SJSA1 (cell line): Measurements from ENCODE around the gene LYZL1. TPM values are rescaled to one million over a fixed set of nuclear protein-coding genes. Genes with fewer than 3 reads are reported as not detected.
"Not testable (repeated sequence)": the region's sequence is repeated elsewhere in the genome, so short reads cannot be mapped to it uniquely, and the experiment has no call there.

Source experiments
- DNase-seq, 2 experiments: peaks; one replicate each; pipeline ENCODE4 v3.0.0-alpha.2; 2015 to 2020; ENCODE audit warnings: low spot score in 2 of 2, low read depth in 1 of 2
- H3K27ac ChIP-seq: fragments of 250-450 bp; sonication (Bioruptor Pico); 2 replicates; pipeline ENCODE4 v1.5.1; 2020; ENCODE audit warnings: mild to moderate bottlenecking, moderate library complexity
- H3K27me3 ChIP-seq: fragments of 250-450 bp; sonication (Bioruptor Pico); replicated peaks from 2 replicates; pipeline ENCODE4 v1.5.1; 2020; ENCODE audit warnings: mild to moderate bottlenecking, moderate library complexity
- H3K36me3 ChIP-seq: fragments of 250-450 bp; sonication (Bioruptor Pico); 2 replicates; pipeline ENCODE4 v1.5.1; 2020; ENCODE audit warnings: mild to moderate bottlenecking
- H3K4me1 ChIP-seq: fragments of 250-450 bp; sonication (Bioruptor Pico); replicated peaks from 2 replicates; pipeline ENCODE4 v1.6.1; 2021; ENCODE audit warnings: mild to moderate bottlenecking
- H3K4me3 ChIP-seq: fragments of 250-450 bp; sonication (Bioruptor Pico); 2 replicates; pipeline ENCODE4 v1.5.1; 2020; ENCODE audit warnings: mild to moderate bottlenecking
- H3K9me3 ChIP-seq: fragments of 250-450 bp; sonication (Bioruptor Pico); replicated peaks from 2 replicates; pipeline ENCODE4 v1.5.1; 2020; ENCODE audit warnings: mild to moderate bottlenecking
- total RNA-seq: library from RNA; depleted of rRNA; stranded (reverse); fragments of >200 nt; shearing (Covaris generic); gene quantifications from 2 replicates; pipeline ENCODE4 v1.2.3, GENCODE V29; 2014

Gene LYZL1
- total RNA-seq, 1 experiment from 2014 or later: not detected

DNA sequence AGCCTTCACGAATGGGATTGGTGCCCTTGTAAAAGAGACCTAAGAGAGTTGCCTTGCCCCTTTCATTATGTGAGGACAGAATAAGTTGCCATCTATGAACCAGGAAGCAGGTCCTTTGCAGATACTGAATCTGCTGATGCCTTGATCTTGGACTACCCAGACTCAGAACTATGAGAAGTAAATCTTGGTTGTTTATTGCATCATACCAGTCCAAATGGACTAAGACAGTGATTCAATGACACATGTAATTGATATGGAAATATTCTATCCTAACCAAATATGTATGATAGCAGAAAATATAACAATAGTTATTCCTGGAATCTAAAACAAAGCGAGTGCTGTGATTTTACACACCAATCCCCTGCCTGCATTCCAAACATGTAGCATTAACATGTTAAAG is 17.0 kb upstream of the LYZL1 start:
- H3K27ac ChIP-seq: no peak overlapping the region
- DNase-seq: no peak

GRCh38 chr10:29273478-29273877 is 15.4 kb upstream of the LYZL1 start:
- no peak for DNase-seq
- Histone ChIP-seq H3K27me3 (no peaks in the 10 kb centered on the region), H3K4me1 (no peaks in the 10 kb centered on the region), H3K9me3 (no peaks in the 10 kb centered on the region), H3K4me3 (no peak overlapping the region), H3K27ac (no peak overlapping the region), H3K36me3 (no peaks in the 10 kb centered on the region)

More for the DNA sequence above, 17.0 kb upstream of the LYZL1 start:
- Histone ChIP-seq H3K27me3 (no peaks in the 10 kb centered on the region), H3K36me3 (no peaks in the 10 kb centered on the region), H3K9me3 (no peaks in the 10 kb centered on the region), H3K4me3 (no peak overlapping the region), H3K4me1 (no peaks in the 10 kb centered on the region)

- Histone ChIP-seq H3K36me3 (no peaks in the 10 kb centered on the region), H3K9me3 (no peaks in the 10 kb centered on the region), H3K27me3 (no peaks in the 10 kb centered on the region), H3K4me3 (no peak overlapping the region), H3K27ac (no peak overlapping the region), H3K4me1 (no peaks in the 10 kb centered on the region)
- no peak for DNase-seq
Measured at GRCh38 chr10:29276251-29276850, 12.5 kb upstream of the LYZL1 start.

DNA sequence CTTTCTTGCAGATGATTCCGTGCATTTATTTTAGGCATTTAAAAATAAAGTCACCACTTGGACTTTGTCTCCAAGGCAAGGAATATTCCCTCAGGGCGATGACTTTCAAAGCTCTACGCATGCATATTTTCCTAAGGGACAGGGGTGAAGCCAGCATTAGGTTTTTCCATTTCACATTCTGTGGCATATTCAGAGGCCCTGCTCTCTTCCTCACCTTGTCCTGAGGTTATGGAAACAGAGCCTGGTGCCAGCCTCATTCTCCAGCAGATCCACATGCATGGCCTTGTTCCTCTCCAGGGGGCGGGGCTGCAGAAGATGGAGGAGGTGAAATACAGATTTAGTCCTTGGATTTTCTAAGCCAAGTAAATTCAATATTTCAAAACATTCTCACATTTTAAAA is 11.6 kb upstream of the LYZL1 start:
- no peaks in the 10 kb centered on the region for H3K36me3 ChIP-seq
- no peak for DNase-seq
- no peak overlapping the region for H3K4me3 ChIP-seq
- no peak overlapping the region for H3K27ac ChIP-seq
- no peaks in the 10 kb centered on the region for H3K4me1 ChIP-seq
- H3K9me3 ChIP-seq: no peaks in the 10 kb centered on the region
- H3K27me3 ChIP-seq: no peaks in the 10 kb centered on the region

GRCh38 chr10:29279779-29280487 is 8.9 kb upstream of the LYZL1 start:
- H3K4me3 ChIP-seq: no peak overlapping the region
- no peak for DNase-seq
- no peaks in the 10 kb centered on the region for H3K27me3 ChIP-seq
- no peaks in the 10 kb centered on the region for H3K36me3 ChIP-seq
- no peaks in the 10 kb centered on the region for H3K9me3 ChIP-seq
- no peaks in the 10 kb centered on the region; the same call in 1 of the 2 replicates for H3K4me1 ChIP-seq
- no peak overlapping the region for H3K27ac ChIP-seq

DNA sequence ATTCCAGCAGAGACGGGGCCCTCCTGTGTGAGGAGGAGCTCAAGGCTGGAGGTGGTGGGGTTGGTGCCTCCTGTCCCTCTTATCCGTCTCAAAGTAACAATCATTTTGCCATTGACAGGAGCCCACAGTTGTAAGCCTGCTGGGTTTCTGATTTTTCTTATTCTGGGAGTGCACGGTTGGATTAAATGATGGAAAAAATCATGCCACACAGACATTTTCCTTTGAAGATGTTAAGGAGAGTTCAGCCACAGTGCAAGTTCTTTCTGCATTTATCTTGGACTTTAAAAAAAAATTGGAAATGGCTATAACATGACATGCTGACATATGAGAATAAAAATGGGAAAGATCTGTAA is 8.4 kb upstream of the LYZL1 start:
- no peaks in the 10 kb centered on the region for H3K36me3 ChIP-seq
- no peaks in the 10 kb centered on the region for H3K27me3 ChIP-seq
- no peak overlapping the region for H3K4me3 ChIP-seq
- H3K4me1 ChIP-seq: no peaks in the 10 kb centered on the region; the same call in 1 of the 2 replicates
- no peak for DNase-seq
- no peaks in the 10 kb centered on the region for H3K9me3 ChIP-seq
- H3K27ac ChIP-seq: no peak overlapping the region

DNA sequence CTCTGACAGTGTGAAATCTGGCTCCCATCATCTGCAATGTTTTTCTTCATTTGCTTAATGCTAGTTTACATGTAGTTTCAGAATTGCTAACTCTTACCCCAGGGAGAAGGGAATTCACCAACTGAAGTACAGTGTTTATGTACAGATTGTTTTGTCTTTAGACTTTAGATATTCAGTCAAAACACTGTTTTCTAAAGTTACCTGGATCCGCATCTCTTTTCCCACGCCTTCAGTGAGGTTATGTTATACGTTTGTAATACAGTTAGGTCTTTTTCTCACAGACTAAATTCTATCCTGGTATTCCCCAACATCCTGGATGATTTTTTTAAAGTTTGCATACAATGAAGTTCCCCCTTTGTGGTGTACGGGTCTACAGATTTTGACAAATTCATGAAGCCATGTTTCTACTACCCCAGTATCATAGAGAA is 3.2 kb upstream of the LYZL1 start:
- H3K27ac ChIP-seq: no peak overlapping the region
- H3K9me3 ChIP-seq: no peaks in the 10 kb centered on the region
- H3K36me3 ChIP-seq: no peaks in the 10 kb centered on the region
- no peaks in the 10 kb centered on the region; the same call in 1 of the 2 replicates for H3K4me1 ChIP-seq
- H3K27me3 ChIP-seq: no peaks in the 10 kb centered on the region
- no peak overlapping the region for H3K4me3 ChIP-seq
- no peak for DNase-seq

DNA sequence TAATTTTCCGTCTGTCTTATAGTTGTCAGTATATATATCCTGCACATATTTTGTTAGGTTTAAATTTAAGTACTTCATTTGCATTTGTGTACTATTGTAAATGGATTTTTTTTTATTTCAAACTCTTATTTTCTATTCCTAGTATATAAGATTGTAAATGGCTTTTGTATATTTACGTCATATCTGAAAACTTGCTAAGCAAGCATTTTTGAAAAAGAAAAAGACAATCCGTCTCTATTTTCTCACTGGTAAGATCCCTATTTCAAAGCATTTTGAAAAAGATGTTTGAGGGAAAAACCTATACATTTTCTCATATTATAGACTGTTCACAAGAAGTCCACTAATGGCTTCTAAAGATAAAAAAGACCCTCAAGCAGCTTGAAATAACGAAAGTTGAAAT is 1.2 kb upstream of the LYZL1 start:
- H3K27ac ChIP-seq: no peak overlapping the region
- no peaks in the 10 kb centered on the region for H3K36me3 ChIP-seq
- no peaks in the 10 kb centered on the region; the same call in 1 of the 2 replicates for H3K4me1 ChIP-seq
- H3K4me3 ChIP-seq: no peak overlapping the region
- DNase-seq: no peak
- no peaks in the 10 kb centered on the region for H3K9me3 ChIP-seq
- H3K27me3 ChIP-seq: no peaks in the 10 kb centered on the region

DNA sequence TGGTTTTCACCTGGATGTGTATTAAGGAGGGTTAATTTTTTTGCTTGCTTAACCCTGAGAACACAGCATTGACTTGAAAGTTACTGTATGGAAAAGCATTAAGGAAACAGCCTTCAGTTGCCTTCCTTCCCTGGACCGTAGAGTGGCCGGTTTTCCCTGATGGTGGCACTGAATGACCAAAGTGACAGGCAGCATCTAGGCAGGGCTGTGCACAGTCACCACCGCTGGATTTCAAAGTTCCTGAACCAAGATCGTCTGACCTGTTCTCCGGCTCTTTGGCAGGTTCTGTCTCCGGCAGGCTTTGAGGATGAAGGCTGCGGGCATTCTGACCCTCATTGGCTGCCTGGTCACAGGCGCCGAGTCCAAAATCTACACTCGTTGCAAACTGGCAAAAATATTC is 2.7 kb downstream of the LYZL1 start:
- not testable (repeated sequence) for H3K4me1 ChIP-seq, H3K27ac ChIP-seq, DNase-seq, H3K9me3 ChIP-seq, H3K36me3 ChIP-seq, H3K4me3 ChIP-seq, H3K27me3 ChIP-seq

DNA sequence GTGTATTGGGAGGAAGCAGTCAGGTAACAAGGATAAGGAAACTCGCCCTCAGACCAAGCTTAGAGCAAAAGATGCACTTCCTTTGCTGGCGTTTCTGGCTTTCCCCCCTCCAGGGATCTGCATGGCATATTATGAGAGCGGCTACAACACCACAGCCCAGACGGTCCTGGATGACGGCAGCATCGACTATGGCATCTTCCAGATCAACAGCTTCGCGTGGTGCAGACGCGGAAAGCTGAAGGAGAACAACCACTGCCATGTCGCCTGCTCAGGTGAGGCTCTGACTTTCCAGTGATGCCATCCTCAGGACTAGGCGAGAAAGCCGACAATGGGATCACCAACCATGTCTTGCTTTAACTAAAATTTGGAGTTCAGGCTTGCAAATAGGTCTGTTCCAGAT is 3.5 kb downstream of the LYZL1 start:
- DNase-seq, H3K4me1 ChIP-seq, H3K9me3 ChIP-seq, H3K27ac ChIP-seq, H3K4me3 ChIP-seq, H3K36me3 ChIP-seq, H3K27me3 ChIP-seq: not testable (repeated sequence)

- no peak overlapping the region for H3K4me3 ChIP-seq
- no peaks in the 10 kb centered on the region for H3K4me1 ChIP-seq
- H3K27ac ChIP-seq: no peak overlapping the region
- peaks cover 14% of the 10 kb centered on the region for H3K9me3 ChIP-seq
- H3K27me3 ChIP-seq: no peaks in the 10 kb centered on the region
- DNase-seq: no peak
- H3K36me3 ChIP-seq: no peaks in the 10 kb centered on the region
Measured at GRCh38 chr10:29295813-29296212, 6.9 kb downstream of the LYZL1 start.

DNA sequence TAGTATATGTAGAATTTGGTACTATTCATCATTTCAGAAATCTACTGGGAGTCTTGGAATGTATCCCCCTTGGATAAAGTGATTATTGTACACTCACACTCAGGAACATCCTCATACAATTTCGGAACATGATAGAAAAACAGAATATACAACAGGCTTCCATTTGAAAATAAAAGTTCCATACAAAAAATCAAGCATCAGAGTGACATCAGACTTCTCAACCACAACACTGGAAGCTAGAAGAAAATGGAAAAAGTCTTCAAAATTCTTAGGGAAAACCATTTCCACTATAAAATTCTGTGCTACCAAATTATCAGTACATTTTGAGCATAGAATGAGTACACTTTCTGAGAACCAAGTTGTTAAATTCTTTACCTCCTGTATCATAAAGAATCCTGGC is 8.8 kb downstream of the LYZL1 start:
- Histone ChIP-seq H3K27ac (no peak overlapping the region), H3K9me3 (peaks cover 25% of the 10 kb centered on the region), H3K4me3 (no peak overlapping the region), H3K36me3 (no peaks in the 10 kb centered on the region), H3K27me3 (no peaks in the 10 kb centered on the region), H3K4me1 (no peaks in the 10 kb centered on the region)
- DNase-seq: no peak

- Histone ChIP-seq H3K4me3 (no peak overlapping the region), H3K36me3 (no peaks in the 10 kb centered on the region), H3K27ac (no peak overlapping the region), H3K27me3 (no peaks in the 10 kb centered on the region), H3K9me3 (peaks cover 20% of the 10 kb centered on the region), H3K4me1 (peaks cover 11% of the 10 kb centered on the region)
- DNase-seq: no peak
Measured at GRCh38 chr10:29301359-29301910, 12.6 kb downstream of the LYZL1 start.

DNA sequence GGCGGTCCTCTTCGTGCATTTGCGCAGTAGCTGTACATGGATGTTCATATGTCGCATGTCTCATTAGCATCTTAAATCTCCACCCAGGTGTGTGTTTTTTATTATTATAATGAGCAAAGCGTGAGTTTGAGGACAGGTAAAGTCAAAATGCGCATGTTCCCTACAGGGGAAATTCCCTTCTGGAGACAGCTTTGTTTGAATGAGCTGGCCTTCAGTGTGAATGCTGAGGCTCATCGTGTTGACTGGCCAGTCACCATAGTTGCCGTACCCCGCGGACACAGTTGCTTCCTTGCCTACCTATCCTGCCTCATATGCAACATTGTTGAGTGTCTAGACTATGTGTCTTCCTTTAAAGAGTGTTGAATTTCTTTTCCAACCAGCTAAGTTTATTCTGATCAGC is 13.6 kb downstream of the LYZL1 start:
- H3K4me3 ChIP-seq: no peak overlapping the region
- no peaks in the 10 kb centered on the region for H3K36me3 ChIP-seq
- DNase-seq: no peak
- peaks cover 18% of the 10 kb centered on the region for H3K9me3 ChIP-seq
- H3K27ac ChIP-seq: no peak overlapping the region
- H3K27me3 ChIP-seq: no peaks in the 10 kb centered on the region
- peaks cover 11% of the 10 kb centered on the region for H3K4me1 ChIP-seq
